Right renal cortex interstitium (tissue), 3 donors: ENCODE results near the gene GALK1. TPM values are rescaled to one million over a fixed set of nuclear protein-coding genes. Genes with fewer than 3 reads are reported as not detected.
A peak's percentile ranks its signal among the peaks of the same experiment; 100 is the strongest.

Experiments
- DNase-seq, 3 donors: peaks; one replicate each; pipeline ENCODE4 v3.0.0-alpha.2; 2013; ENCODE audit warnings: low read depth in 3 of 3, low spot score in 2 of 3
- polyA plus RNA-seq, 3 donors: library from polyadenylated mRNA; unstranded; fragments of 120-200 nt; gene quantifications; one replicate each; pipeline ENCODE4 v1.2.1, GENCODE V29; 2013; ENCODE audit not compliant: insufficient read length in 3 of 3

Gene GALK1
- polyA plus RNA-seq, 3 donors, result 20.9 to 24.0 (median 21.5) TPM

- no peak for DNase-seq
Measured at GRCh38 chr17:75730065-75730464, 34.9 kb downstream of the GALK1 start.

- no peak for DNase-seq
Measured at GRCh38 chr17:75729351-75729750, 35.6 kb downstream of the GALK1 start.

GRCh38 chr17:75727391-75727790 is 37.6 kb downstream of the GALK1 start:
- no peak for DNase-seq

- no peak for DNase-seq
Measured at GRCh38 chr17:75725504-75725903, 39.5 kb downstream of the GALK1 start.

- no peak for DNase-seq
Measured at GRCh38 chr17:75724016-75725003, 40.7 kb downstream of the GALK1 start.

DNA sequence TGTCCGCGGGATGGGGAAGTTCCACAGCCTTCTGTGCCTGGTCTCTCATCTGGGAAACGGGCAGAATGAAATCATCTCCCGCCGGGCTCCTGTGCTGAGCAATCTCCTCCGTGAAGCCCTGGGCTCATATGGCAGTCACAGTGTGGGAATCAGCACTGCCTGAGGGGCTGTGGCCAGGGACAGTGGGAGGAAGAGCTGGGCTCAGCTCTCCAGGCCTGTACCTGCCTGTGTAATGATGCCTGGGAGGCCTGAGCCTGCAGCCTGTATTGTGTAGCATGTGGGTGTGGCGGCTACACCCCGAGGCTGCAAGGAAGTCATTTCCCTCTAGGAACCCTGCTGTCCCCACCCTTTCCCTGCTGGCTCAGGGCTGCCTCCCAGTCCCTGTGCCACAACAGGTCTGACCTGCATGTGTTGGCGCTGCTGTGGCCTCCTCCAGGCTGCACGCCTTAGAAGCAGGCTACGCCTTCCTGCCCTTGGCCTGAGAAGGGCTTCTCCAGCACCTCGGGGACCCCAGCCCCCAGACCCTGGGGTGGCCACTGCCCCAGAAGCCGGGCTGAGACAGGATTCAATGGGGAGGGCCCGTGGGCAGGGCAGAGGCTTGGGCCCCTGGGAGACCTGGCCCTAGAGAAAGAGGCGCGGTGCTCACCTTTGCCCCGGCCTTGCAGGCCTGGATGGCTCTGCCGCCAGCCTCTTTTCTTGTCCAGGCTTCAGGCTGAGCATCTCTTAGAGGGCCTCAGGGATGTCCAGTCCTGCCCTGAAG is 41.6 kb downstream of the GALK1 start:
- DNase-seq, result no peak

- DNase-seq, result no peak
Measured at GRCh38 chr17:75722542-75723095, 42.4 kb downstream of the GALK1 start.

GRCh38 chr17:75722076-75722475 is 42.9 kb downstream of the GALK1 start:
- no peak for DNase-seq

GRCh38 chr17:75721463-75722011 is 43.5 kb downstream of the GALK1 start:
- DNase-seq, result no peak

GRCh38 chr17:75720656-75721462 is 44.1 kb downstream of the GALK1 start, which contains the start of gene ITGB4:
ITGB4 (plus strand) TSS chr17:75721459; CDS start chr17:75724704, 3,245 bp downstream.
- DNase-seq, result peak in 1 of 3 donors; percentile 27

- DNase-seq, result no peak
Measured at GRCh38 chr17:75719732-75720131, 45.3 kb downstream of the GALK1 start.

DNA sequence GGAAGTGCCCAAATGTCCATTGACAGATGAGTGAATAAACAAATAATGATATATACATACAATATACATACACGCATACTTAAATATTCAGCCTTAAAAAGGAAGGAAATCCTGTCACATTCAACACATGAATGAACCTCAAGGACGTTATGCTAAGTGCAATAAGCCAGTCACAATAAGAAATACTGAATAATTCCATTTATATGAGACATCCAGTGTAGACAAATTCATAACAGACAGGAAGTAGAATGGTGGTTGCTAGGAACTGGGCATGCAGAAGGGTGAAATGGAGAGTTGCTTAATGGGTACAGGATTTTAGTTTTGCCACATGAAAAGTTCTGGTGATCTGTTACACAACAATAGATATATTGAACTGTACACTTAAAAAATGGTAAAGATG is 52.5 kb downstream of the GALK1 start:
- no peak for DNase-seq

Other genes with a start within 250 kb of the GALK1 start
- gene CASKIN2, start 249.7 kb downstream of the GALK1 start, polyA plus RNA-seq, result 10 to 100 TPM; 27.2 to 31.2 (median 29.0) TPM
- gene TSEN54, start 248.7 kb downstream of the GALK1 start, polyA plus RNA-seq, result 10 to 100 TPM; 36.2 to 43.6 (median 43.2) TPM
- 10 to 100 TPM; 35.4 to 50.0 (median 40.0) TPM for gene LLGL2, start 239.5 kb downstream of the GALK1 start, polyA plus RNA-seq
- 100 to 1,000 TPM in 1 of 3 donors, 10 to 100 TPM in 2; 78.7 to 127 (median 88.6) TPM for gene MYO15B, start 177.4 kb downstream of the GALK1 start, polyA plus RNA-seq
- gene SMIM5, start 131.8 kb downstream of the GALK1 start, polyA plus RNA-seq, result 1 to 10 TPM; 3.7 to 5.4 (median 4.3) TPM
- gene RECQL5, start 98.0 kb downstream of the GALK1 start, polyA plus RNA-seq, result 10 to 100 TPM; 29.3 to 33.5 (median 32.7) TPM
- gene SAP30BP, start 97.9 kb downstream of the GALK1 start, polyA plus RNA-seq, result 100 to 1,000 TPM in 1 of 3 donors, 10 to 100 TPM in 2; 93.0 to 105 (median 93.7) TPM
- 10 to 100 TPM in 1 of 3 donors, 1 to 10 TPM in 2; 7.8 to 10.8 (median 9.1) TPM for gene ITGB4, start 43.7 kb downstream of the GALK1 start, polyA plus RNA-seq
- gene UNK, start 19.6 kb upstream of the GALK1 start, polyA plus RNA-seq, result 10 to 100 TPM; 28.5 to 32.3 (median 32.0) TPM
- 1 to 10 TPM; 3.6 to 5.7 (median 5.0) TPM for gene UNC13D, start 79.2 kb upstream of the GALK1 start, polyA plus RNA-seq
- gene WBP2, start 90.1 kb upstream of the GALK1 start, polyA plus RNA-seq, result 10 to 100 TPM; 70.2 to 86.7 (median 82.8) TPM
- gene TRIM47, start 113.4 kb upstream of the GALK1 start, polyA plus RNA-seq, result 1 to 10 TPM; 5.8 to 9.1 (median 6.3) TPM
- gene TRIM65, start 131.8 kb upstream of the GALK1 start, polyA plus RNA-seq, result 10 to 100 TPM; 11.1 to 12.4 (median 11.3) TPM
- gene MRPL38, start 139.7 kb upstream of the GALK1 start, polyA plus RNA-seq, result 10 to 100 TPM; 66.2 to 77.1 (median 66.7) TPM
- 1 to 10 TPM; 6.6 to 8.3 (median 7.0) TPM for gene FBF1, start 175.8 kb upstream of the GALK1 start, polyA plus RNA-seq
- 10 to 100 TPM; 30.3 to 42.7 (median 34.3) TPM for gene ACOX1, start 214.0 kb upstream of the GALK1 start, polyA plus RNA-seq
- 10 to 100 TPM; 15.1 to 24.2 (median 22.9) TPM for gene TEN1, start 214.0 kb upstream of the GALK1 start, polyA plus RNA-seq
- gene CDK3, start 235.7 kb upstream of the GALK1 start, polyA plus RNA-seq, result 10 to 100 TPM in 2 of 3 donors, 1 to 10 TPM in 1; 9.7 to 12.8 (median 10.8) TPM